Epithelial cell of proximal tubule (primary cell): ENCODE data around the gene HS6ST2. TPM values are rescaled to one million over a fixed set of nuclear protein-coding genes. Genes with fewer than 3 reads are reported as not detected.
A peak's percentile ranks its signal among the peaks of the same experiment; 100 is the strongest.

Source experiments
- DNase-seq: peaks from one replicate; pipeline ENCODE4 v3.0.0-alpha.2; 2011; ENCODE audit warnings: low read depth
- H3K4me3 ChIP-seq: 2 replicates; pipeline ENCODE4 v1.5.1; 2011; ENCODE audit warnings: low read depth, mild to moderate bottlenecking, low read length
- CTCF ChIP-seq: conservative IDR thresholded peaks from 2 replicates; pipeline ENCODE4 v1.5.1; 2012; ENCODE audit warnings: low read depth, mild to moderate bottlenecking, low read length
- total RNA-seq: library from RNA; depleted of rRNA; stranded (reverse); fragments of >200 nt; gene quantifications from 2 replicates; pipeline ENCODE4 v1.2.3, GENCODE V29; 2015

The HS6ST2 gene
- total RNA-seq, 1 donor from 2014 or later = 9.2 TPM

- no peak overlapping the region for H3K4me3 ChIP-seq
- DNase-seq = no peak
- TF ChIP-seq CTCF = peak; percentile 34
Observed at GRCh38 chrX:132940727-132941327, 17.6 kb downstream of the HS6ST2 start.

- no peak overlapping the region for H3K4me3 ChIP-seq
- TF ChIP-seq CTCF = no peak
- DNase-seq = no peak
Observed at GRCh38 chrX:132933170-132933569, 25.3 kb downstream of the HS6ST2 start.

- TF ChIP-seq CTCF = no peak
- no peak overlapping the region for H3K4me3 ChIP-seq
- DNase-seq = no peak
Observed at GRCh38 chrX:132924426-132924825, 34.0 kb downstream of the HS6ST2 start.

- no peak overlapping the region for H3K4me3 ChIP-seq
- no peak for DNase-seq
- TF ChIP-seq CTCF = no peak
Observed at GRCh38 chrX:132918523-132918922, 39.9 kb downstream of the HS6ST2 start.

GRCh38 chrX:132916349-132916748 is 42.1 kb downstream of the HS6ST2 start:
- no peak for TF ChIP-seq CTCF
- H3K4me3 ChIP-seq = no peak overlapping the region
- no peak for DNase-seq

- TF ChIP-seq CTCF = no peak
- DNase-seq = no peak
- H3K4me3 ChIP-seq = no peak overlapping the region
Observed at GRCh38 chrX:132909643-132910042, 48.8 kb downstream of the HS6ST2 start.

GRCh38 chrX:132908891-132909290 is 49.5 kb downstream of the HS6ST2 start:
- no peak overlapping the region for H3K4me3 ChIP-seq
- no peak for TF ChIP-seq CTCF
- DNase-seq = no peak
